ENCODE results near the gene NIN.
A peak's percentile ranks its signal among the peaks of the same experiment; 100 is the strongest.

The NIN gene

GRCh38 chr14:50825307-50825706 lies 5.7 kb downstream of the NIN start:
- Histone ChIP-seq H3K9me3 (ENCODE audit: control extremely low read depth in 1 of 5, control insufficient read depth in 4 of 5, insufficient read depth in 2 of 5, low read depth in 1 of 5, low read length in 4 of 5) (no peaks in the 10 kb centered on the region), H3K36me3 (ENCODE audit: control insufficient read depth in 4 of 4, insufficient read depth in 4 of 4, low read length in 3 of 4) (peaks cover 5 to 26% (median 6%) of the 10 kb centered on the region in 4 experiments), H3K4me1 (ENCODE audit: control extremely low read depth in 1 of 4, control insufficient read depth in 4 of 4, insufficient read depth in 4 of 4, low read length in 3 of 4) (peaks cover 54 to 80% (median 69%) of the 10 kb centered on the region in 4 experiments), H3K4me3 (ENCODE audit: control insufficient read depth in 1 of 7, extremely low read depth in 1 of 7, insufficient read depth in 4 of 7, low read depth in 2 of 7, low read length in 6 of 7) (no peak overlapping the region), H3K27ac (ENCODE audit: insufficient read depth in 1 of 2, low read depth in 1 of 2, low read length in 2 of 2, poor library complexity in 1 of 2, severe bottlenecking in 2 of 2) (no peak overlapping the region), H3K27me3 (replicated peaks in 2 of 5; ENCODE audit: control insufficient read depth in 4 of 5, insufficient read depth in 5 of 5, low read length in 4 of 5) (no peaks in the 10 kb centered on the region)
- DNase-seq = no peak
- 100% methylated on average over 1 of the region's 1 CpG for WGBS (ENCODE audit: insufficient coverage)
- CTCF ChIA-PET = interaction anchor here (1.7 to 5.1 kb wide), 2 partner anchors 10 to 32 kb away, joined by 5 to 76 read pairs; no protein-coding TSS in a partner anchor
- POLR2A ChIA-PET = no interaction called here

- WGBS (ENCODE audit: insufficient coverage) = 20% methylated on average over 6 of the region's 10 CpGs
- Histone ChIP-seq H3K4me3 (ENCODE audit: control insufficient read depth in 1 of 7, extremely low read depth in 1 of 7, insufficient read depth in 4 of 7, low read depth in 2 of 7, low read length in 6 of 7) (peak overlapping the region in 5 of 7 experiments; percentile 46 to 68 (median 52)), H3K4me1 (ENCODE audit: control extremely low read depth in 1 of 4, control insufficient read depth in 4 of 4, insufficient read depth in 4 of 4, low read length in 3 of 4) (peaks cover 50 to 75% (median 62%) of the 10 kb centered on the region in 4 experiments), H3K27ac (ENCODE audit: insufficient read depth in 1 of 2, low read depth in 1 of 2, low read length in 2 of 2, poor library complexity in 1 of 2, severe bottlenecking in 2 of 2) (peak overlapping the region; percentile 31 to 72), H3K27me3 (replicated peaks in 2 of 5; ENCODE audit: control insufficient read depth in 4 of 5, insufficient read depth in 5 of 5, low read length in 4 of 5) (no peaks in the 10 kb centered on the region), H3K36me3 (ENCODE audit: control insufficient read depth in 4 of 4, insufficient read depth in 4 of 4, low read length in 3 of 4) (peaks cover 5 to 29% (median 9%) of the 10 kb centered on the region in 4 experiments), H3K9me3 (ENCODE audit: control extremely low read depth in 1 of 5, control insufficient read depth in 4 of 5, insufficient read depth in 2 of 5, low read depth in 1 of 5, low read length in 4 of 5) (no peaks in the 10 kb centered on the region)
- peak; percentile 34 to 64 (median 61) for DNase-seq
- ChIA-PET CTCF (interaction anchor here (1.3 to 3.6 kb wide), 6 partner anchors 10 to 42 kb away, joined by 4 to 21 read pairs (median 6); no protein-coding TSS in a partner anchor), POLR2A (no interaction called here)
These were observed 7.0 kb downstream of the NIN start for GRCh38 chr14:50823762-50824636.

GRCh38 chr14:50823051-50823761 lies 7.8 kb downstream of the NIN start:
- DNase-seq = peak in 1 of 3 donors; percentile 18
- ChIA-PET POLR2A (no interaction called here), CTCF (interaction anchor here (0.9 to 3.6 kb wide), 9 partner anchors 7 to 42 kb away, joined by 3 to 21 read pairs (median 7); partner anchors contain the start of gene NIN)
- Histone ChIP-seq H3K36me3 (ENCODE audit: control insufficient read depth in 4 of 4, insufficient read depth in 4 of 4, low read length in 3 of 4) (peaks cover 5 to 32% (median 12%) of the 10 kb centered on the region in 4 experiments), H3K9me3 (ENCODE audit: control extremely low read depth in 1 of 5, control insufficient read depth in 4 of 5, insufficient read depth in 2 of 5, low read depth in 1 of 5, low read length in 4 of 5) (no peaks in the 10 kb centered on the region), H3K27me3 (replicated peaks in 2 of 5; ENCODE audit: control insufficient read depth in 4 of 5, insufficient read depth in 5 of 5, low read length in 4 of 5) (no peaks in the 10 kb centered on the region), H3K4me1 (ENCODE audit: control extremely low read depth in 1 of 4, control insufficient read depth in 4 of 4, insufficient read depth in 4 of 4, low read length in 3 of 4) (peaks cover 42 to 67% (median 54%) of the 10 kb centered on the region in 4 experiments), H3K4me3 (ENCODE audit: control insufficient read depth in 1 of 7, extremely low read depth in 1 of 7, insufficient read depth in 4 of 7, low read depth in 2 of 7, low read length in 6 of 7) (peak overlapping the region in 4 of 7 experiments; percentile 42 to 68 (median 56)), H3K27ac (ENCODE audit: insufficient read depth in 1 of 2, low read depth in 1 of 2, low read length in 2 of 2, poor library complexity in 1 of 2, severe bottlenecking in 2 of 2) (peak overlapping the region; percentile 31 to 72)
- 91% methylated on average over 10 of the region's 11 CpGs for WGBS (ENCODE audit: insufficient coverage)

GRCh38 chr14:50822501-50823042 lies 8.4 kb downstream of the NIN start:
- WGBS (ENCODE audit: insufficient coverage) = 88% methylated on average over 9 of the region's 11 CpGs
- Histone ChIP-seq H3K27ac (ENCODE audit: insufficient read depth in 1 of 2, low read depth in 1 of 2, low read length in 2 of 2, poor library complexity in 1 of 2, severe bottlenecking in 2 of 2) (no peak overlapping the region), H3K9me3 (ENCODE audit: control extremely low read depth in 1 of 5, control insufficient read depth in 4 of 5, insufficient read depth in 2 of 5, low read depth in 1 of 5, low read length in 4 of 5) (no peaks in the 10 kb centered on the region), H3K4me1 (ENCODE audit: control extremely low read depth in 1 of 4, control insufficient read depth in 4 of 4, insufficient read depth in 4 of 4, low read length in 3 of 4) (peaks cover 40 to 61% (median 49%) of the 10 kb centered on the region in 4 experiments), H3K4me3 (ENCODE audit: control insufficient read depth in 1 of 7, extremely low read depth in 1 of 7, insufficient read depth in 4 of 7, low read depth in 2 of 7, low read length in 6 of 7) (peak overlapping the region in 2 of 7 experiments; percentile 21 to 28), H3K27me3 (replicated peaks in 2 of 5; ENCODE audit: control insufficient read depth in 4 of 5, insufficient read depth in 5 of 5, low read length in 4 of 5) (no peaks in the 10 kb centered on the region), H3K36me3 (ENCODE audit: control insufficient read depth in 4 of 4, insufficient read depth in 4 of 4, low read length in 3 of 4) (peaks cover 5 to 32% (median 12%) of the 10 kb centered on the region in 4 experiments)
- DNase-seq = peak in 2 of 3 donors; percentile 29 to 44
- ChIA-PET POLR2A (interaction anchor here (0.5 kb wide), 1 partner anchor 227 kb away, joined by 3 read pairs; no protein-coding TSS in a partner anchor), CTCF (interaction anchor here (0.9 to 3.6 kb wide), 11 partner anchors 8 to 49 kb away, joined by 3 to 21 read pairs (median 6); partner anchors contain the start of gene NIN)

- Histone ChIP-seq H3K27me3 (replicated peaks in 2 of 5; ENCODE audit: control insufficient read depth in 4 of 5, insufficient read depth in 5 of 5, low read length in 4 of 5) (no peaks in the 10 kb centered on the region), H3K4me3 (ENCODE audit: control insufficient read depth in 1 of 7, extremely low read depth in 1 of 7, insufficient read depth in 4 of 7, low read depth in 2 of 7, low read length in 6 of 7) (no peak overlapping the region), H3K9me3 (ENCODE audit: control extremely low read depth in 1 of 5, control insufficient read depth in 4 of 5, insufficient read depth in 2 of 5, low read depth in 1 of 5, low read length in 4 of 5) (no peaks in the 10 kb centered on the region), H3K4me1 (ENCODE audit: control extremely low read depth in 1 of 4, control insufficient read depth in 4 of 4, insufficient read depth in 4 of 4, low read length in 3 of 4) (peaks cover 40 to 60% (median 49%) of the 10 kb centered on the region in 4 experiments), H3K36me3 (ENCODE audit: control insufficient read depth in 4 of 4, insufficient read depth in 4 of 4, low read length in 3 of 4) (peaks cover 4 to 31% (median 11%) of the 10 kb centered on the region in 4 experiments), H3K27ac (ENCODE audit: insufficient read depth in 1 of 2, low read depth in 1 of 2, low read length in 2 of 2, poor library complexity in 1 of 2, severe bottlenecking in 2 of 2) (peak overlapping the region in 1 of 2 experiments; percentile 67)
- CTCF ChIA-PET = interaction anchor here (0.9 to 3.6 kb wide), 11 partner anchors 8 to 48 kb away, joined by 3 to 21 read pairs (median 5); partner anchors contain the start of gene NIN
- 42% methylated on average over 12 of the region's 13 CpGs for WGBS (ENCODE audit: insufficient coverage)
- POLR2A ChIA-PET = interaction anchor here (0.5 kb wide), 1 partner anchor 226 kb away, joined by 3 read pairs; no protein-coding TSS in a partner anchor
- DNase-seq = peak; percentile 47 to 65 (median 63)
These were observed 9.2 kb downstream of the NIN start for GRCh38 chr14:50821510-50822464.

Measured in common myeloid progenitor, CD34-positive (primary cell).